Tibial artery (tissue), 4 donors: ENCODE results near the gene FHOD3.

Experiments
- DNase-seq, 2 donors: peaks; one replicate each; pipeline ENCODE4 v3.0.0-alpha.2; 2019
- H3K27ac ChIP-seq, 2 donors: fragments of 200-600 bp; sonication (generic) in 1 of 2; 1 replicate in 1 of 2; 2 replicates in 1 of 2; pipeline ENCODE4 v1.5.1; 2018 to 2019; ENCODE audit warnings: mild to moderate bottlenecking in 1 of 2
- H3K27me3 ChIP-seq, 2 donors: fragments of 200-600 bp; sonication (generic) in 1 of 2; one replicate each; pipeline versions ENCODE4 v1.5.1 to v1.6.0; 2016 to 2019
- H3K36me3 ChIP-seq, 3 donors: fragments of 200-600 bp; sonication (generic) in 2 of 3; one replicate each; pipeline ENCODE4 v1.5.1; 2016 to 2019; ENCODE audit warnings: mild to moderate bottlenecking in 2 of 3
- H3K4me1 ChIP-seq, 4 donors: fragments of 200-600 bp; sonication (generic) in 2 of 4; 1 replicate in 3 of 4; 2 replicates in 1 of 4; pipeline ENCODE4 v1.5.1; 2016 to 2019
- H3K4me3 ChIP-seq, 2 donors: fragments of 200-600 bp; sonication (generic) in 1 of 2; 1 replicate in 1 of 2; 2 replicates in 1 of 2; pipeline ENCODE4 v1.5.1; 2018 to 2019; ENCODE audit warnings: mild to moderate bottlenecking in 2 of 2
- H3K9me3 ChIP-seq, 3 donors: fragments of 200-600 bp; sonication (generic) in 1 of 3; one replicate each; pipeline ENCODE4 v1.5.1; 2016 to 2019
- intact Hi-C: fragments of 100-400 bp; cut with DNase I; formaldehyde crosslinking; loops from one replicate; pipeline ENCODE4 v1.15.0; 2023; ENCODE audit warnings: low total_unique reads
- TF ChIP-seq, protein P1 (sequence below), 2 experiments: fragments of 200-600 bp in 1 of 2; fragments of 450-650 bp in 1 of 2; IDR thresholded peaks; one replicate each; pipeline ENCODE4 v1.5.1; 2017 to 2019; ENCODE audit warnings: antibody characterized with exemption in 2 of 2, mild to moderate bottlenecking in 1 of 2, moderate library complexity in 1 of 2

The FHOD3 gene

GRCh38 chr18:36534154-36534688 lies 236.7 kb downstream of the FHOD3 start:
- Histone ChIP-seq H3K4me3 (no peak overlapping the region), H3K27ac (no peak overlapping the region), H3K36me3 (no peaks in the 10 kb centered on the region), H3K4me1 (peaks cover 0 to 16% (median 8%) of the 10 kb centered on the region in 4 donors), H3K9me3 (no peaks in the 10 kb centered on the region), H3K27me3 (no peaks in the 10 kb centered on the region)
- DNase-seq: no peak
- TF ChIP-seq, protein P1, sequence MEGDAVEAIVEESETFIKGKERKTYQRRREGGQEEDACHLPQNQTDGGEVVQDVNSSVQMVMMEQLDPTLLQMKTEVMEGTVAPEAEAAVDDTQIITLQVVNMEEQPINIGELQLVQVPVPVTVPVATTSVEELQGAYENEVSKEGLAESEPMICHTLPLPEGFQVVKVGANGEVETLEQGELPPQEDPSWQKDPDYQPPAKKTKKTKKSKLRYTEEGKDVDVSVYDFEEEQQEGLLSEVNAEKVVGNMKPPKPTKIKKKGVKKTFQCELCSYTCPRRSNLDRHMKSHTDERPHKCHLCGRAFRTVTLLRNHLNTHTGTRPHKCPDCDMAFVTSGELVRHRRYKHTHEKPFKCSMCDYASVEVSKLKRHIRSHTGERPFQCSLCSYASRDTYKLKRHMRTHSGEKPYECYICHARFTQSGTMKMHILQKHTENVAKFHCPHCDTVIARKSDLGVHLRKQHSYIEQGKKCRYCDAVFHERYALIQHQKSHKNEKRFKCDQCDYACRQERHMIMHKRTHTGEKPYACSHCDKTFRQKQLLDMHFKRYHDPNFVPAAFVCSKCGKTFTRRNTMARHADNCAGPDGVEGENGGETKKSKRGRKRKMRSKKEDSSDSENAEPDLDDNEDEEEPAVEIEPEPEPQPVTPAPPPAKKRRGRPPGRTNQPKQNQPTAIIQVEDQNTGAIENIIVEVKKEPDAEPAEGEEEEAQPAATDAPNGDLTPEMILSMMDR (IDR thresholded peaks at IDR 0.05): no peak
- intact Hi-C loops: no loop called here

DNA sequence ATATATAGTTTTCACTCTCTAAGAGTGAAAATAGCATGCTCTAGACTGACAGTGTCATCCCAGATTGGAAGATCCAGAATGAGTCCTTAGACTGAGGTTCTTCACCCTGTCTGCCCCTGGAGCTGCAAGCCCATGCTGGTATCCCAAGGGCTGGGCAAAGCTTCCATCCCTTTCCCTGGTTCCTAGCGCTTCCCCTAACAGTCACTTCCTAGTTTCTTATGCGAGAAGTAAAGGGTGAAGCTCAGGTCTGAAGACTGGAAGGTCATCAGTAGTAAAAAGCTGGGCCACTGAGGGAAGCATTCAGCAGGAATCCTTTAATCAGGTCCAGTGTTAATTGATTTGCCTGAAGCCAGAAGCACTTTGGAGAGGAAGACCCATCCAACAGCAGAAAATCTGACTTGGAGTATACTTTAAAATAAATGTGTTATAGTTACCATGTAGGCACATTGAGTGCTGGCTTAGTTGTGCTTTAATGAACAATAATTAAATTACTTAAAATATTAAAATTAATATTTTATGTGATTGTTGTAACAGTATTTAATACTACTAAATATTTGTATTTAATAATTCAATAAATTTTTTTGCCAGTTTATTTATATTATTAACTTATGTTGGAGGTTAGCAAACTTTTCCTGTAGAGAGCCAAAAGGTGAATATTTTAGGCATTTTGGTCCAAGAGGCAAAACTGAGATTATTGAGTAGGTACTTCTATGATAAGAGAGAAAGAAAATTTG lies 237.9 kb downstream of the FHOD3 start:
- DNase-seq: no peak
- Histone ChIP-seq H3K9me3 (no peaks in the 10 kb centered on the region), H3K4me3 (no peak overlapping the region), H3K4me1 (peaks cover 0 to 16% (median 8%) of the 10 kb centered on the region in 4 donors), H3K27ac (no peak overlapping the region), H3K36me3 (no peaks in the 10 kb centered on the region), H3K27me3 (no peaks in the 10 kb centered on the region)
- TF ChIP-seq, protein P1 (IDR thresholded peaks at IDR 0.05): no peak
- intact Hi-C loops: no loop called here

DNA sequence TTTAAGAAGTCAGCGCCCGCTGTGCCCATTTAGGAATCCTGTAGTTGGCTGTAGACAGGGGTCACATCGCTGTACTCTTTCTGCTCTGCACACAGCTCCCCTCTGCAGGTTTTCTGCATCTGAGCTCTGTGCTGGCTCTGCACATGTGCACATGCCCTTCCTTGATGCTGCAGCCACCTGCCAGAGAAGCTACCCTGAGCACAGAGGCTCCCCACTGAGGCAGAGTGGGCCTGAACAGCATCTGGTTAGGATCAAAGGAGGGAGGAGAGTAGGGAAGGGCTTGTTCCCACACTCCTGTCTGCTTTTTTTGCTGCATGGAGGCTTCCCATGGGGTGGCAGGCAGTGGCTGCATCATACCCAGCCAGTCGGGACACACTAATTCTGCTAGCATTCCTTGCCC lies 238.9 kb downstream of the FHOD3 start:
- TF ChIP-seq, protein P1 (IDR thresholded peaks at IDR 0.05): no peak
- Histone ChIP-seq H3K9me3 (no peaks in the 10 kb centered on the region), H3K4me3 (no peak overlapping the region), H3K27me3 (no peaks in the 10 kb centered on the region), H3K36me3 (no peaks in the 10 kb centered on the region), H3K4me1 (peaks cover 0 to 16% (median 8%) of the 10 kb centered on the region in 4 donors), H3K27ac (no peak overlapping the region)
- intact Hi-C loops: no loop called here
- no peak for DNase-seq

- H3K4me1 ChIP-seq: peaks cover 0 to 12% (median 5%) of the 10 kb centered on the region in 4 donors
- H3K36me3 ChIP-seq: no peaks in the 10 kb centered on the region
- TF ChIP-seq, protein P1 (IDR thresholded peaks at IDR 0.05): no peak
- H3K4me3 ChIP-seq: no peak overlapping the region
- no peak overlapping the region for H3K27ac ChIP-seq
- no peaks in the 10 kb centered on the region for H3K27me3 ChIP-seq
- no peak for DNase-seq
- intact Hi-C loops: no loop called here
- no peaks in the 10 kb centered on the region for H3K9me3 ChIP-seq
Observed at GRCh38 chr18:36537289-36537688, 239.8 kb downstream of the FHOD3 start.

DNA sequence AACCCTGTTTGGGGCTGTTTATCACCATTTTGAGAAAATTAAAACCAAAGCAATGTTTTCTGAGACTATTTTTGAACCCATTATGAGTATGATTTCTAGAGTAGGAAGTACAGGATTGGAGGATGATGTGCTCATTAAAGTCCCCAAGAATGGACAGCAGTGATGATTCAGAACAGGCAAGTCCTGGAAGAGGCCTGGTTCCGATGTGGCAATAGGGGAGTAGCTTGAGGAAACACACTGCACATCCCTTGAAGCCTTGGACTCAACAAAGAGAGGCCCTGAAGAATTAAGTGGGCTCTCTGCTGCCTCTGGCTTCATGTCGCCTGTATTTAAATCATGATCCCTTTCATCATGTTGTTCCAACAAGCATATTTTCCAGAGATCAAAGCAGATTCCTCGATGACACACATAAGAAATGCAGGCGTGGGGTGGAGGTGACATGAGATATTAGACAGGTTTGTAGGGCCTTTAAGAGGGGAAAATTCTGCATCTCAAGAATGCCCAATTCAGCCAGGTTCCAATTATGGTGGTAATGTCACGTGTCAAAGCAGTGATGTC lies 242.2 kb downstream of the FHOD3 start:
- TF ChIP-seq, protein P1 (IDR thresholded peaks at IDR 0.05): no peak
- intact Hi-C loops: no loop called here

More for the DNA sequence above, 242.2 kb downstream of the FHOD3 start:
- Histone ChIP-seq H3K9me3 (no peaks in the 10 kb centered on the region), H3K27me3 (no peaks in the 10 kb centered on the region), H3K4me1 (peaks cover 0 to 34% (median 10%) of the 10 kb centered on the region in 4 donors), H3K36me3 (no peaks in the 10 kb centered on the region), H3K27ac (no peak overlapping the region), H3K4me3 (no peak overlapping the region)
- DNase-seq: no peak
